Gastrocnemius medialis (tissue), 4 donors: ENCODE results near the gene EDARADD. TPM values are rescaled to one million over a fixed set of nuclear protein-coding genes. Genes with fewer than 3 reads are reported as not detected.

Experiments
- ATAC-seq, 2 donors: fragments of 150-250 bp; one replicate each; pipeline ENCODE4 v1.9.1; 2016
- DNase-seq, 2 donors: peaks; one replicate each; pipeline ENCODE4 v3.0.0-alpha.2; 2019
- H3K27ac ChIP-seq, 4 donors: fragments of 200-600 bp; sonication (generic); 1 replicate in 1 of 4; 2 replicates in 3 of 4; pipeline ENCODE4 v1.5.1; 2016 to 2018; ENCODE audit warnings: mild to moderate bottlenecking in 2 of 4, moderate library complexity in 1 of 4
- H3K27me3 ChIP-seq, 3 donors: fragments of 200-600 bp; sonication (generic) in 2 of 3; 1 replicate in 1 of 3; 2 replicates in 2 of 3; pipeline versions ENCODE4 v1.5.1 to v1.6.0; 2016 to 2019; ENCODE audit warnings: mild to moderate bottlenecking in 1 of 3, moderate library complexity in 1 of 3
- H3K36me3 ChIP-seq, 2 donors: fragments of 200-600 bp; sonication (generic) in 1 of 2; one replicate each; pipeline ENCODE4 v1.5.1; 2017 to 2018
- H3K4me1 ChIP-seq, 2 donors: fragments of 200-600 bp; sonication (generic) in 1 of 2; one replicate each; pipeline ENCODE4 v1.5.1; 2016 to 2017; ENCODE audit warnings: mild to moderate bottlenecking in 2 of 2
- H3K4me3 ChIP-seq, 4 donors: fragments of 200-600 bp; sonication (generic) in 3 of 4; 1 replicate in 1 of 4; 2 replicates in 3 of 4; pipeline ENCODE4 v1.5.1; 2016 to 2019; ENCODE audit warnings: mild to moderate bottlenecking in 2 of 4
- H3K9me3 ChIP-seq, 3 donors: fragments of 200-600 bp; sonication (generic) in 2 of 3; 1 replicate in 1 of 3; 2 replicates in 2 of 3; pipeline ENCODE4 v1.5.1; 2016 to 2019
- POLR2A ChIP-seq, 2 donors: fragments of 450-650 bp; IDR thresholded peaks; one replicate each; pipeline ENCODE4 v1.6.1; 2017; ENCODE audit warnings: antibody characterized with exemption in 2 of 2, mild to moderate bottlenecking in 2 of 2, moderate library complexity in 2 of 2
- in situ Hi-C, 4 donors: fragments of 200-750 bp; cut with MboI; loops; one replicate each; pipeline versions ENCODE4 v1.15.0 to v1.8.0; 2017; ENCODE audit warnings: low sequenced_read_pairs in 4 of 4
- intact Hi-C: fragments of 100-400 bp; cut with DNase I; formaldehyde crosslinking; loops from one replicate; pipeline ENCODE4 v1.15.1; 2023; ENCODE audit warnings: low total_unique reads
- total RNA-seq, 4 donors: library from RNA; depleted of rRNA; stranded (reverse); fragments of >200 nt; gene quantifications; one replicate each; pipeline versions ENCODE4 v1.1.0 to v1.2.3, GENCODE V29; 2016
- TF ChIP-seq, protein P1 (sequence below), 5 experiments: fragments of 450-650 bp in 3 of 5; fragments of 200-600 bp in 2 of 5; sonication (generic) in 2 of 5; IDR thresholded peaks in 4 of 5; conservative IDR thresholded peaks in 1 of 5; 1 replicate in 4 of 5; 2 replicates in 1 of 5; pipeline ENCODE4 v1.5.1; 2016 to 2019; ENCODE audit warnings: antibody characterized with exemption in 5 of 5, mild to moderate bottlenecking in 3 of 5, moderate library complexity in 3 of 5

The EDARADD gene
- total RNA-seq, 4 donors from 2014 or later, result not detected

DNA sequence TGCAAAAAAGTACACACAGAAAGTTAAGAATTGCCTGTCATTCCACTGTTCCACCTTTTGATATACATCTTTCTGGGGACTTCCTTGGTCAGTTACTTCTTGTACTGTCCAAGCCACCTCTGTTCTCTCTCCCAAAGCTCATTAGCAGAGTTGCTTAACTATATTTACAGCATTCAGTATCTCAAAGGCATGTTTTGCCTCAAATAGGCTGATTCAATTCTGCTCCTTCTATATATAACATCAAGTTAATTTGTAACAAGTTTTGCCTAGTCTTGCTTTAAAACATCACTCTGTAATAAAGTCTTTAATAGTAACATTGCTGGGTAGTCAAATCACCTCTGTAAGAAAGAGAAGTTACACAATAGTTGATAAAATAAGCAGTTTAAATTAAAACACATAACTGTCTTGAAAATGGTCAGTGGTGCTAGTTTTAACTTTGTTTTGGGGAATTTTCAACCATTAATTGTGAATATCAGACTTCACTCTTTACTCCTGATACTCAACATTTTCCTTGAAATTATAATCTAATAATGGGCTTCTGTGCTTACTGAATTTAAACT, 35.7 kb downstream of the EDARADD start:
- ATAC-seq (no peak), DNase-seq (no peak)
- no peaks in the 10 kb centered on the region for H3K27me3 ChIP-seq
- H3K4me1 ChIP-seq, result no peaks in the 10 kb centered on the region
- in situ Hi-C loops (no loop called here), intact Hi-C loops (no loop called here)
- H3K36me3 ChIP-seq, result no peaks in the 10 kb centered on the region
- no peak overlapping the region for H3K4me3 ChIP-seq
- H3K27ac ChIP-seq, result no peak overlapping the region
- TF ChIP-seq, protein P1, sequence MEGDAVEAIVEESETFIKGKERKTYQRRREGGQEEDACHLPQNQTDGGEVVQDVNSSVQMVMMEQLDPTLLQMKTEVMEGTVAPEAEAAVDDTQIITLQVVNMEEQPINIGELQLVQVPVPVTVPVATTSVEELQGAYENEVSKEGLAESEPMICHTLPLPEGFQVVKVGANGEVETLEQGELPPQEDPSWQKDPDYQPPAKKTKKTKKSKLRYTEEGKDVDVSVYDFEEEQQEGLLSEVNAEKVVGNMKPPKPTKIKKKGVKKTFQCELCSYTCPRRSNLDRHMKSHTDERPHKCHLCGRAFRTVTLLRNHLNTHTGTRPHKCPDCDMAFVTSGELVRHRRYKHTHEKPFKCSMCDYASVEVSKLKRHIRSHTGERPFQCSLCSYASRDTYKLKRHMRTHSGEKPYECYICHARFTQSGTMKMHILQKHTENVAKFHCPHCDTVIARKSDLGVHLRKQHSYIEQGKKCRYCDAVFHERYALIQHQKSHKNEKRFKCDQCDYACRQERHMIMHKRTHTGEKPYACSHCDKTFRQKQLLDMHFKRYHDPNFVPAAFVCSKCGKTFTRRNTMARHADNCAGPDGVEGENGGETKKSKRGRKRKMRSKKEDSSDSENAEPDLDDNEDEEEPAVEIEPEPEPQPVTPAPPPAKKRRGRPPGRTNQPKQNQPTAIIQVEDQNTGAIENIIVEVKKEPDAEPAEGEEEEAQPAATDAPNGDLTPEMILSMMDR (IDR thresholded peaks at IDR 0.05 in 4 of 5, conservative IDR thresholded peaks at IDR 0.05 in 1 of 5), result no peak
- no peak for TF ChIP-seq POLR2A (IDR thresholded peaks at IDR 0.05)
- H3K9me3 ChIP-seq, result no peaks in the 10 kb centered on the region

DNA sequence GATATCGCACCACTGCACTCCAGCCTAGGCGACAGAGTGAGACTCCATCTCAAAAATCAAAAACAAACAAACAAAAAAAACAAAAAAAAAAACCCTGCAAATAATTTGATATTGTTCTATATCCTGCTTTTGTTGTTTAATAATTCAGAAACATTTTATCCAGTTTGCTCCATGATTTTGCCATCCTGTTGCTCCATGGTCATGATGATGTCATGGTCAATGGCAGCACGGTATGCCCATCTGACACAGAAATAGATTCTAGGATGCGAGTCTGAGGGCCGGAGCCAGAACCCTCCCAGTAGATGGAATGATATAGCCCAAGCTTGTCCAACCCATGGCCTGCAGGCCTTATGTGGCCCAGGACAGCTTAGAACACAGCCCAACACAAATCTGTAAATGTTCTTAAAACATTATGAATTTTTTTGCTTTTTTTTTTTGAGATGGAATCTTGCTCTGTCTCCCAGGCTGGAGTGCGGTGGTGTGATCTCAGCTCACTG, 39.8 kb downstream of the EDARADD start:
- H3K27me3 ChIP-seq, result no peaks in the 10 kb centered on the region
- TF ChIP-seq POLR2A (IDR thresholded peaks at IDR 0.05), result no peak
- TF ChIP-seq, protein P1 (IDR thresholded peaks at IDR 0.05 in 4 of 5, conservative IDR thresholded peaks at IDR 0.05 in 1 of 5), result no peak
- H3K4me1 ChIP-seq, result no peaks in the 10 kb centered on the region
- H3K9me3 ChIP-seq, result no peaks in the 10 kb centered on the region
- H3K27ac ChIP-seq, result no peak overlapping the region
- no peak for DNase-seq
- H3K36me3 ChIP-seq, result no peaks in the 10 kb centered on the region
- in situ Hi-C loops, result no loop called here
- intact Hi-C loops, result no loop called here
- H3K4me3 ChIP-seq, result no peak overlapping the region
- no peak for ATAC-seq

DNA sequence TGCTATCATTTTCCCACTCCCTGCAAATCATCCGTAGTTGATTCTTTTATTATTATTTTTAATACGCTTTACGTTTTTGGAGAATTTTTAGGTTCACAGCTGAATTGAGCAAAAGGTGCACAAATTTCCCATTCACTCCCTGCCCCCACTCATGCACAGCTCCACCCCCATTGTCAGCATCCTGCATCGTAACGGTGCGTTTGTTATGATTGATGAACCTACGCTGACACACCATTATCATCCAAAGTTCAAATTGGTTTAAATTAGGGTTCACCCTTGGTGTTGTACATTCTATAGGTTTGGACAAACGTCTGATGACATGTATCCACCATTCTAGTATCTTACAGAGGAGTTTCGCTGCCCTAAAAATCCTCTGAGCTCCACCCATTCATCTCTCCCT, 44.5 kb downstream of the EDARADD start:
- no peak for TF ChIP-seq POLR2A (IDR thresholded peaks at IDR 0.05)
- TF ChIP-seq, protein P1 (IDR thresholded peaks at IDR 0.05 in 4 of 5, conservative IDR thresholded peaks at IDR 0.05 in 1 of 5), result no peak
- ATAC-seq, result no peak
- no peaks in the 10 kb centered on the region for H3K27me3 ChIP-seq

DNA sequence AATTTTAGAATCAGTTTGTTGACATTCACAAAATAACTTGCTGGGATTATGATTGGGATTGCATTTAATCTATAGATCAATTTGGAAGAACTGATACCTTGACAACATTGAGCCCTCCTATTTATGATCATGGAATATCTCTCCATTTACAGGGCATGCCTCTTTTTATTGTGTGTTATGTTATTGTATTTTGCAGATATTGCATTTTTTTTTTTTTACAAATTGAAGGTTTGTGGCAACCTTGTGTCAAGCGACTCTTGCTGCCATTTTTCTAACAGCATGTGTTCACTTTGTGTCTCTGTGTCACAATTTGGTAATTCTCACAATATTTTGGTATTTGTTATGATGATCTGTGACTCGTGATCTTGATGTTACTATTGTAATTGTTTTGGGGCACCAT, 46.3 kb downstream of the EDARADD start:
- TF ChIP-seq, protein P1 (IDR thresholded peaks at IDR 0.05 in 4 of 5, conservative IDR thresholded peaks at IDR 0.05 in 1 of 5), result no peak
- no peak for TF ChIP-seq POLR2A (IDR thresholded peaks at IDR 0.05)
- H3K27me3 ChIP-seq, result no peaks in the 10 kb centered on the region
- DNase-seq (no peak), ATAC-seq (no peak)
- in situ Hi-C loops, result no loop called here
- no peak overlapping the region for H3K4me3 ChIP-seq
- H3K36me3 ChIP-seq, result no peaks in the 10 kb centered on the region
- H3K9me3 ChIP-seq, result no peaks in the 10 kb centered on the region
- H3K4me1 ChIP-seq, result no peaks in the 10 kb centered on the region
- no peak overlapping the region for H3K27ac ChIP-seq
- intact Hi-C loops, result no loop called here

More for the DNA sequence above, 44.5 kb downstream of the EDARADD start:
- no peak for DNase-seq
- intact Hi-C loops, result no loop called here
- H3K9me3 ChIP-seq, result no peaks in the 10 kb centered on the region
- H3K36me3 ChIP-seq, result no peaks in the 10 kb centered on the region
- H3K4me3 ChIP-seq, result no peak overlapping the region
- in situ Hi-C loops, result no loop called here
- H3K4me1 ChIP-seq, result no peaks in the 10 kb centered on the region
- H3K27ac ChIP-seq, result no peak overlapping the region

DNA sequence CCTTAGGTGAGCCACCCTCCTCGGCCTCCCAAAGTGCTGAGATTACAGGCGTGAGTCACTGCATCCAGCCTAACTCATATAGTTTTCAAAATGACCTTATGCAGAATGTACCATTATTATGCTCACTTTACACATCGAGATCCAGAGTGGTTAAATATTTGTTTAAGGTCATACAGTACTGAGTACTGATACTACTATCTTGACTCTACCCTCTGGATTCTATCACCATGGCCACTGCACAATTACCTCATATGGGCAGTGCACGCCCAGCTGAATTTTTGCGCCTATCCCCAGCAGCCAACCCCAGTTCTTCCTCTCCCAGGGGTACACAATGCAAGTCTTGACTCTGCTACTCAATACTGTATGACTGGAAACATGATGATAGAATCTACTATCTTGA, 56.7 kb downstream of the EDARADD start:
- in situ Hi-C loops, result no loop called here
- no peak overlapping the region for H3K4me3 ChIP-seq
- no peaks in the 10 kb centered on the region for H3K27me3 ChIP-seq
- no peak for TF ChIP-seq POLR2A (IDR thresholded peaks at IDR 0.05)
- TF ChIP-seq, protein P1 (IDR thresholded peaks at IDR 0.05 in 4 of 5, conservative IDR thresholded peaks at IDR 0.05 in 1 of 5), result no peak
- ATAC-seq (no peak), DNase-seq (no peak)
- H3K4me1 ChIP-seq, result no peaks in the 10 kb centered on the region
- intact Hi-C loops, result no loop called here
- no peak overlapping the region for H3K27ac ChIP-seq
- H3K9me3 ChIP-seq, result no peaks in the 10 kb centered on the region
- no peaks in the 10 kb centered on the region for H3K36me3 ChIP-seq
